Hair follicular keratinocyte (primary cell): ENCODE results near the gene UGT2B11. TPM values are rescaled to one million over a fixed set of nuclear protein-coding genes. Genes with fewer than 3 reads are reported as not detected.

Experiments used
- total RNA-seq: library from RNA; depleted of rRNA; stranded (reverse); fragments of >200 nt; gene quantifications from 2 replicates; pipeline ENCODE4 v1.2.3, GENCODE V29; 2015

Gene UGT2B11
- not detected in 2 replicates for total RNA-seq

DNA sequence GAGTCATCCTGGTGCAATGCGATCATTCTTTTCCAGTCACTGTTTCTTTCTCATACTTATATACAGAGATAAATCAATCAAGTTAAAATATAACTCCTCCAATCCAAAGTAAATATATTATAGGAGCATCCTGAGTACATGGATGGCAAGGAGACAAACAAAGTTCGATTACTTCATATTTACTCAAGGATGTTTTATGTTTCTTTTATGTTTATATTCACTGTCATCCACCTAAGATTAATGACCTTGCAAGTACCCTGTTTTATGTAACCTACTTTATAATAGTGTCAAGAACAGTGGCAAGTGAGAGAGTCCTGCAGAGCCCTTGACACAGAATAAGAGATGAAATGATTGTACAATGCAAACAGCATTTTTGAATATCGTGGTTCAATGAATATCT lies at the start of gene UGT2B11:
Gene UGT2B11, minus strand, starts transcription at position 33 of the 400 bp plus-strand sequence. Its CDS starts 26 bp downstream, at position 7.

Other genes starting within 250 kb of the UGT2B11 start
- gene UGT2B7, start 118.3 kb downstream of the UGT2B11 start, total RNA-seq, result not detected in 2 replicates
- not detected in 2 replicates for gene UGT2B28, start 65.7 kb upstream of the UGT2B11 start, total RNA-seq